RWPE1 (cell line): ENCODE data around the gene UBL3.

Experiments
- CTCF ChIA-PET: fragments of 350-600 bp; sonication (Branson Sonifier 250); formaldehyde crosslinking; extraction: SDS; loops from one replicate; lab custom pipeline; 2021; lab: Yijun Ruan, JAX
- POLR2A ChIA-PET: fragments of 400-600 bp; formaldehyde crosslinking; extraction: SDS; loops from one replicate; lab custom pipeline; 2020; ENCODE audit warnings: antibody characterized with exemption; ENCODE audit not compliant: low non-redundant PET; lab: Yijun Ruan, JAX
- DNase-seq: peaks from one replicate; pipeline ENCODE4 v3.0.0; 2012; ENCODE audit warnings: low spot score
- H3K27ac ChIP-seq: fragments of 450-650 bp; 2 replicates; pipeline ENCODE4 v1.5.1; 2017
- TF ChIP-seq, protein P1 (sequence below): fragments of 450-650 bp; conservative IDR thresholded peaks from 2 replicates; pipeline ENCODE4 v1.5.1; 2017; ENCODE audit warnings: low read depth, mild to moderate bottlenecking

The UBL3 gene

DNA sequence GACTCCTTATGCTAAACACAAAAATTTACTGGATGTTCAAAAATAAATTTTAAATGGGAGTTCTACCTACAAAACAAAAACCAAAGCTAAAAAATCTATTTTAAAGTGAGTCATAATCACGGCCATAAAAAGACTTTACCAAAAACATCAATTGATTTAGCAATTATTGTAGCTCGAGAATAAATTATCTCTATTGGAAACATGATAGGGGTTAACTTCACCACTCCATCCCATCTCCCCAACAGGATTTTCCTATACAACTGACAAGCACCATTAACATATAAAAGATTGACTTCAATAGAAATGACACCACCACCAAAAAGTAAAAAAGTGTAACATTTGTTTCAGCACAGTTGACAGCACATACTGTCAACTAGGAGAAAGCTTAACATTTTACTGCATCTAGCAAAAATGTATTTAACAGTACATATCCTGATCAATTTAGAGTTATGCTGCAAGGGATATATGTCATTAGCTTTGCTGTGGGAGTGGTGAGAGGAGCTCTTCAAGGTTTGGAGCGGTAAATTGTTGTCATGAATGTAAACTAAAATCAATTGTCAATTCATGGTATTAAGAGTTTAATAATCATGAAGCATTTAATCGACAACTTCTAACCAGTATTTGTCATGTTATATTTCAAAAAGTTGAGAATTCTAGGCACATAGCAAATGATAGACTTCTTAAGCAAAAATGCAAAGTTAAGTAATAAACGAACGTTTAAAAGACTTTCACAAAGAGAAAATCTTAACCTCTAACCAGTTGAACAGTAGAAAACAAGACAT lies 3.8 kb downstream of the UBL3 start:
- no peak for DNase-seq
- ChIA-PET POLR2A (no interaction called here), CTCF (interaction anchor here (0.7 to 4.4 kb wide), 6 partner anchors 75 to 268 kb away, joined by 3 to 23 read pairs (median 5); no protein-coding TSS in a partner anchor)
- TF ChIP-seq, protein P1, sequence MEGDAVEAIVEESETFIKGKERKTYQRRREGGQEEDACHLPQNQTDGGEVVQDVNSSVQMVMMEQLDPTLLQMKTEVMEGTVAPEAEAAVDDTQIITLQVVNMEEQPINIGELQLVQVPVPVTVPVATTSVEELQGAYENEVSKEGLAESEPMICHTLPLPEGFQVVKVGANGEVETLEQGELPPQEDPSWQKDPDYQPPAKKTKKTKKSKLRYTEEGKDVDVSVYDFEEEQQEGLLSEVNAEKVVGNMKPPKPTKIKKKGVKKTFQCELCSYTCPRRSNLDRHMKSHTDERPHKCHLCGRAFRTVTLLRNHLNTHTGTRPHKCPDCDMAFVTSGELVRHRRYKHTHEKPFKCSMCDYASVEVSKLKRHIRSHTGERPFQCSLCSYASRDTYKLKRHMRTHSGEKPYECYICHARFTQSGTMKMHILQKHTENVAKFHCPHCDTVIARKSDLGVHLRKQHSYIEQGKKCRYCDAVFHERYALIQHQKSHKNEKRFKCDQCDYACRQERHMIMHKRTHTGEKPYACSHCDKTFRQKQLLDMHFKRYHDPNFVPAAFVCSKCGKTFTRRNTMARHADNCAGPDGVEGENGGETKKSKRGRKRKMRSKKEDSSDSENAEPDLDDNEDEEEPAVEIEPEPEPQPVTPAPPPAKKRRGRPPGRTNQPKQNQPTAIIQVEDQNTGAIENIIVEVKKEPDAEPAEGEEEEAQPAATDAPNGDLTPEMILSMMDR, result no peak
- H3K27ac ChIP-seq, result no peak overlapping the region

DNA sequence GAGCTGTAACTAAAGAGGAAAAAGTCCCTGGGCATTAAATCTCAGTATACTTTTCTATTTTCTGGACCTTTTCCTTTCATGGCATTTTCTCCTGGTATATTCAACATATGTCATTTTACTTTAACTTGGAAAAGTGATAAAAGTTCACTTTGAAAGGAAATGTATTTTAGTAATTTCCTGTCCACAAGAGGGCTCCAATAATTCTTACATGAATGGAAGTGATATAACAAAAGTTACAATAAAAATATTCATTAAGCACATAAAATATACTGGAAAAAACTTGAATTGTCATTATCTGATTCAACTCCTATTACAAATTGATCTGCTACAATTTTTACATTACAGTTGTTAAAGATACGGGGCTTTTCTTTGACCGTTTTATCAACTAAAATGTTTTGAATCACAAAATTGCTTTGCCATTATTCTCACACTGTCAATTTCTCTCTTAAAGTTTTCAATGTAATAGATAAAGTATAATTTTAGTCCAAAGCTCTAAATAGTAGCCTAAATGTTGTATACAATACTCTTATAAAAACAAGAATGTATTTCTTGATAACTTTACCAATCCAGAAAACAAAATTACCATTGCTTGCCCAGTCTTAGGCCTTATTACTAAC lies 4.9 kb downstream of the UBL3 start:
- no peak for DNase-seq
- TF ChIP-seq, protein P1, result peak; percentile 57
- H3K27ac ChIP-seq, result no peak overlapping the region
- ChIA-PET CTCF (interaction anchor here (0.6 to 4.4 kb wide), 5 partner anchors 79 to 620 kb away, joined by 3 to 23 read pairs (median 7); partner anchors contain the start of gene HMGB1), POLR2A (no interaction called here)

DNA sequence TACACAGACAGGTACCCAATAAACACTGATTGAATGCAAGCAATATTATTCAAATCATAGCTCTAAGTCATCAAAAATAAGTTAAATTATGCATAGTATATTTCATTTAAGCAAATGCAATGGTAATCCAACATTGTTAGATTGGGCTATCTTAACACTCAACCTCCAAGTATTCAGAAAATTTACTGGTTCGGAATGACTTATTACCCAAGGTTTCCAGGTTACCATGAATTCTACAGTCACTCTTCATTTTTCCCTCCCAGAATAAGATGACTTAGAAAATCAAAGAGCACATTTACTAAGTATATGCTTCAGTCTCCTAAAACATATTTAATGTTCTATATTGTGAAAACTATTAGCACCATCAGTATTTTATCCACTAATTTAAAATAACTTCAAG lies 6.0 kb downstream of the UBL3 start:
- ChIA-PET CTCF (interaction anchor here (0.6 to 2.0 kb wide), 4 partner anchors 80 to 643 kb away, joined by 3 to 11 read pairs (median 6); no protein-coding TSS in a partner anchor), POLR2A (no interaction called here)
- DNase-seq, result no peak
- TF ChIP-seq, protein P1, result no peak
- no peak overlapping the region for H3K27ac ChIP-seq

DNA sequence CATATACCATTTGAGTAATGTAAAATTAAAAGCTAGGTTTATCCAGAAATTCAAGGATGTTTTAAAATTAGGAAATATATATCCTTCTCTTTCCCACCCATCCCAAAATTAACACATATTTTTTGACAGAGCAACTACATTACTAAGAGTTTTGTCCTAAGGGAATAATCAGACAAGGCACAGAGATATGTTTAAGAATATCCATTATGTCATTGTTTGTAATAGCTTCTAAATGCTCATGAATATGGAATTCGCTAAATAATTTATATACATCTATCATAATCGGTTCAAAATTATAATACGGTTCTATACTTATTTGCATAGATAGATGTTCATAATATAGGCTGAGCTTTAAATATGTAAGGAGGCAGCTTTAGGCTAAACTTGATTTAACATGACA lies 9.8 kb downstream of the UBL3 start:
- CTCF ChIA-PET, result interaction anchor here (0.5 to 0.6 kb wide), 2 partner anchors 77 to 384 kb away, joined by 3 to 4 read pairs; no protein-coding TSS in a partner anchor
- TF ChIP-seq, protein P1, result no peak
- no peak for DNase-seq
- POLR2A ChIA-PET, result no interaction called here
- H3K27ac ChIP-seq, result no peak overlapping the region

DNA sequence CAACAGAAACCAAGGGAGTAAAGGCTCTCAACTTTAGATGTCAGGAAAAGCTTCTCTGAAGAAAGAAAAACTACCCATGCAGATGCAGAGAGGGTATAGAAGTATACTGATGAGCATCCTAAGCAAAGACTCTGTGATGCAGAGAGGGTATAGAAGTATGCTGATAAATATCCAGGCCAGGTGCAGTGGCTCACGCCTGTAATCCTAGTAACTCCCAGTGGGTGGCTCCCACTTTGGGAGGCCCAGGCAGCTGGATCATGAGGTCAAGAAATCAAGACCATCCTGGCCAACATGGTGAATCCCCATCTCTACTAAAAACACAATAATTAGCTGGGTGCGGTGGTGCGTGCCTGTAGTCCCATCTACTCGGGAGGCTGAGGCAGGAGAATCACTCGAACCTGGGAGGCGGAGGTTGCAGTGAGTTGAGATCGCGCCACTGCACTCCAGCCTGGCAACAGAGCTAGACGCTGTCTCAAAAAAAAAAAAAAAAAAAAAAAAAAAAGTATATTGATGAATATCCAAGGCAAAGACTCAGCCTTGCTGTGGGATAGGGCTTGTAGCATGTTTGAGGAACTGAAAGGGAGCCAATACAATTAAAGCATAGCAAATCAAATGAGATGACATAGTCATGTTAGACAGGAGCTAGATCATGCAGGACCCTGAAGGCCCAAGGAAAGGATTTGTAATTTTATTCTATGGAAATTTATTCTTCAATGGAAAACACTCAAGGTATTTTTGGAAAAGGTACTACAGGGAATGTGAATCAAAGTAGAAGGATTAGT lies 14.9 kb downstream of the UBL3 start:
- POLR2A ChIA-PET, result no interaction called here
- TF ChIP-seq, protein P1, result no peak
- DNase-seq, result no peak
- CTCF ChIA-PET, result interaction anchor here (0.6 kb wide), 2 partner anchors 76 to 280 kb away, joined by 4 to 6 read pairs; no protein-coding TSS in a partner anchor
- H3K27ac ChIP-seq, result no peak overlapping the region

DNA sequence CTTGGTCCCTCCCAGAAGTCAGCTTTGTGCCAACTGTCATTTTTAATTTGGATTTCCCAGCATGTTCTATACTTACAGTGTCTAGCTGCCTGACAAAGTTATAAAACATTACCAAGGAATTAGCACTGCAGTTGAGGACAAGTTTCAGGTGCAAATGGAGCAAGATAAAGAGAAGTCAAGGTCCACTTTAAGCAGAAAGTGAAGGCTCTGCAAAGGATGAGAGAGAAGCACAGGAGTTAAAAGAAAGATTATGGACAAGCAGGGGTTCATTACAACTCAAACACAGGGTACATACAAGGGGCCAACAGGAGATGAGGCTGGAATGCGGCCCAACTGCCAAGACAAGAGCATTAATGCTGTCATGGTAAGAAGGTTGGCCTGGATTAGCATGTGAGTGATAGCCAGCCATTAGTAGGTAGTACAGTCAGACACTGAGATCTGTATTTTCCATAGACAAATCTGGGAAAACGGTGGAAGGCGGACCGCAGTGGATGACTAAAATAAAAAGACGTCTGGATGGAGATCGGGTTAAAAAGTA lies 17.6 kb downstream of the UBL3 start:
- TF ChIP-seq, protein P1, result no peak
- POLR2A ChIA-PET, result no interaction called here
- DNase-seq, result no peak
- H3K27ac ChIP-seq, result no peak overlapping the region
- CTCF ChIA-PET, result interaction anchor here (0.7 kb wide), 1 partner anchor 279 kb away, joined by 5 read pairs; no protein-coding TSS in a partner anchor
